ENCODE measurements around the gene PDCD2L. TPM values are rescaled to one million over a fixed set of nuclear protein-coding genes. Genes with fewer than 3 reads are reported as not detected.

The PDCD2L gene
- total and polyA plus RNA-seq, 2 of the 8 experiments (the other 6 are each of a cell fraction or from before 2014, with no cell fraction given), result 51.5 to 78.1 TPM

DNA sequence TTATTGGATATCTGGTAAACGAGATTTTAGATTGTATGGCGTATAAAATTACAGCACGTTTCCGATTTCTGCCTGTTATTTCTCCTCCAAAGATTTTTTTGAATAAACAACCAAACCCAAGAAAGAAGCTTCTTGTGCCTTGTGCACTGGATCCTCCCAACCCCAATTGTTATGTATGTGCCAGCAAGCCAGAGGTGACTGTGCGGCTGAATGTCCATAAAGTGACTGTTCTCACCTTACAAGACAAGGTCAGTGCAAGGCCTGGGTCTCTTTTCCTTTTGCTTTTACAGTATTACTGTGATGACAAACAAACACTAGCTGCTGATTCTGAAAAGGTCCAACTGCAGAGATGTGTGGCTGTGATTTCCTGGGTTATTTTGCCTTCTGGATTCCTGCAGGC, 54.5 kb downstream of the PDCD2L start:
- TF ChIP-seq JUN (IDR thresholded peaks at IDR 0.05; ENCODE audit: low read depth, low read length) (no peak), GABPA (IDR thresholded peaks at IDR 0.05; ENCODE audit: borderline replicate concordance, insufficient read depth, low read length) (no peak), KDM5A (IDR thresholded peaks at IDR 0.05; ENCODE audit: low read length) (no peak), CBX8 (IDR thresholded peaks at IDR 0.05; ENCODE audit: borderline replicate concordance, low read depth, low read length) (no peak), YY1 (IDR thresholded peaks at IDR 0.05; ENCODE audit: low read depth, low read length) (no peak), EP300 (IDR thresholded peaks at IDR 0.05; ENCODE audit: borderline replicate concordance in 1 of 2, low read depth in 2 of 2, low read length in 2 of 2) (no peak), SIX5 (IDR thresholded peaks at IDR 0.05; ENCODE audit: low read depth, low read length) (no peak), CHD1 (IDR thresholded peaks at IDR 0.05; ENCODE audit: low read depth, low read length) (no peak), TCF12 (IDR thresholded peaks at IDR 0.05; ENCODE audit: low read depth, low read length) (no peak), POU5F1 (IDR thresholded peaks at IDR 0.05; ENCODE audit: low read depth, low read length) (no peak), CREB1 (IDR thresholded peaks at IDR 0.05) (no peak)
- TF ChIP-seq, protein P1, sequence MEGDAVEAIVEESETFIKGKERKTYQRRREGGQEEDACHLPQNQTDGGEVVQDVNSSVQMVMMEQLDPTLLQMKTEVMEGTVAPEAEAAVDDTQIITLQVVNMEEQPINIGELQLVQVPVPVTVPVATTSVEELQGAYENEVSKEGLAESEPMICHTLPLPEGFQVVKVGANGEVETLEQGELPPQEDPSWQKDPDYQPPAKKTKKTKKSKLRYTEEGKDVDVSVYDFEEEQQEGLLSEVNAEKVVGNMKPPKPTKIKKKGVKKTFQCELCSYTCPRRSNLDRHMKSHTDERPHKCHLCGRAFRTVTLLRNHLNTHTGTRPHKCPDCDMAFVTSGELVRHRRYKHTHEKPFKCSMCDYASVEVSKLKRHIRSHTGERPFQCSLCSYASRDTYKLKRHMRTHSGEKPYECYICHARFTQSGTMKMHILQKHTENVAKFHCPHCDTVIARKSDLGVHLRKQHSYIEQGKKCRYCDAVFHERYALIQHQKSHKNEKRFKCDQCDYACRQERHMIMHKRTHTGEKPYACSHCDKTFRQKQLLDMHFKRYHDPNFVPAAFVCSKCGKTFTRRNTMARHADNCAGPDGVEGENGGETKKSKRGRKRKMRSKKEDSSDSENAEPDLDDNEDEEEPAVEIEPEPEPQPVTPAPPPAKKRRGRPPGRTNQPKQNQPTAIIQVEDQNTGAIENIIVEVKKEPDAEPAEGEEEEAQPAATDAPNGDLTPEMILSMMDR (IDR thresholded peaks at IDR 0.05; ENCODE audit: control extremely low read depth in 1 of 3, insufficient read depth in 1 of 3, low read depth in 1 of 3, low read length in 3 of 3), result no peak
- H3K36me3 ChIP-seq (ENCODE audit: control insufficient read depth in 2 of 4, insufficient read depth in 4 of 4, low read length in 3 of 4), result peaks cover 35 to 85% (median 68%) of the 10 kb centered on the region in 4 experiments

More for the DNA sequence above, 54.5 kb downstream of the PDCD2L start:
- no peaks in the 10 kb centered on the region for H3K9me3 ChIP-seq (ENCODE audit: insufficient read depth in 2 of 2, low read depth in 1 of 2, low read length in 1 of 2)
- H3K4ac ChIP-seq (replicated peaks; ENCODE audit: insufficient read length, low read depth, low read length), result no peak overlapping the region
- H2BK120ac ChIP-seq (replicated peaks; ENCODE audit: low read depth, low read length), result no peak overlapping the region
- no peaks in the 10 kb centered on the region for H3K27me3 ChIP-seq (replicated peaks in 1 of 4; ENCODE audit: control insufficient read depth in 3 of 4, extremely low read depth in 1 of 4, insufficient read depth in 3 of 4, low read length in 3 of 4)
- no peak overlapping the region for H2BK5ac ChIP-seq (ENCODE audit: low read depth, low read length)
- no peaks in the 10 kb centered on the region for H3K4me1 ChIP-seq (replicated peaks in 1 of 4; ENCODE audit: control insufficient read depth in 3 of 4, insufficient read depth in 4 of 4, low read length in 3 of 4)
- no peak overlapping the region for H3K4me3 ChIP-seq (ENCODE audit: extremely low read depth in 1 of 4, insufficient read depth in 2 of 4, low read depth in 3 of 4, low read length in 4 of 4)
- no peak overlapping the region for H3K23ac ChIP-seq (ENCODE audit: insufficient read length)
- no peaks in the 10 kb centered on the region for H3K23me2 ChIP-seq (ENCODE audit: low read depth, low read length)
- WGBS, 2 experiments (ENCODE audit: extremely low coverage in 1 of 2, insufficient coverage in 1 of 2, insufficient read length in 1 of 2, insufficient replicate concordance in 2 of 2, low coverage in 1 of 2, low lambda C conversion rate in 2 of 2, missing lambda C conversion rate in 1 of 2), result 95% methylated on average over 5 of the region's 5 CpGs; no CpG with 5 or more reads in 1 of the 2 experiments
- H3K4me2 ChIP-seq (ENCODE audit: insufficient read depth in 1 of 2, low read depth in 2 of 2, low read length in 2 of 2), result no peak overlapping the region
- H2AFZ ChIP-seq (ENCODE audit: low read length), result no peak overlapping the region
- H4K8ac ChIP-seq (ENCODE audit: extremely low read depth, insufficient read depth, low read length), result no peak overlapping the region
- no peak overlapping the region for H2BK15ac ChIP-seq (ENCODE audit: low read length)
- no peak overlapping the region for H4K5ac ChIP-seq (ENCODE audit: insufficient read length, low read depth, low read length)
- no peak overlapping the region for H2BK20ac ChIP-seq (ENCODE audit: low read length)
- no peak for DNase-seq (ENCODE audit: low read depth in 1 of 2, low spot score in 2 of 2)
- peaks cover 0 to 7% of the 10 kb centered on the region in 2 experiments for H4K20me1 ChIP-seq (replicated peaks in 1 of 2; ENCODE audit: control insufficient read depth in 1 of 2, insufficient read depth in 2 of 2, low read length in 2 of 2)
- no peak overlapping the region for H2BK12ac ChIP-seq (ENCODE audit: low read depth, low read length)
- H4K91ac ChIP-seq (replicated peaks; ENCODE audit: insufficient read length, low read length), result no peak overlapping the region
- ChIA-PET POLR2A (ENCODE audit: partially characterized antibody) (interaction anchor here (1.1 to 6.0 kb wide), 4 partner anchors 10 to 22 kb away, joined by 5 to 47 read pairs (median 6); no protein-coding TSS in a partner anchor), CTCF (ENCODE audit: partially characterized antibody) (interaction anchor here (0.6 to 1.7 kb wide), 3 partner anchors 13 to 770 kb away, joined by 3 to 6 read pairs (median 3); partner anchors contain the start of gene FAM187B)
- H3K14ac ChIP-seq (ENCODE audit: insufficient read length), result no peak overlapping the region
- peaks cover 0 to 57% of the 10 kb centered on the region in 2 experiments; a peak in 3 of 4 replicates for H3K79me2 ChIP-seq (ENCODE audit: control insufficient read depth in 1 of 2, insufficient read depth in 2 of 2, low read length in 2 of 2)
- FAIRE-seq, result no peak
- peaks cover 11% of the 10 kb centered on the region for H3K79me1 ChIP-seq (ENCODE audit: low read depth, low read length)
- no peak overlapping the region for H3K27ac ChIP-seq (ENCODE audit: low read depth, low read length)
- H3K18ac ChIP-seq (ENCODE audit: extremely low read depth, low read length), result no peak overlapping the region
- no peak overlapping the region for H2AK5ac ChIP-seq (ENCODE audit: low read depth, low read length)
- no peak overlapping the region for H3K56ac ChIP-seq (replicated peaks; ENCODE audit: insufficient read length, low read depth, low read length)
- no peak overlapping the region for H3K9ac ChIP-seq (replicated peaks in 1 of 4; ENCODE audit: extremely low read depth in 1 of 4, low read depth in 3 of 4, low read length in 3 of 4)
